Neural cell (in vitro differentiated cells): ENCODE measurements around the gene ATP4B. TPM values are rescaled to one million over a fixed set of nuclear protein-coding genes. Genes with fewer than 3 reads are reported as not detected.

ENCODE experiments used
- H2AFZ ChIP-seq: fragments of 200-600, 300-800 bp; sonication (generic), shearing (Covaris generic); 2 replicates; pipeline ENCODE4 v1.6.0; 2014; ENCODE audit warnings: low read depth, mild to moderate bottlenecking, antibody characterized with exemption, low read length, moderate library complexity
- H3F3A ChIP-seq: fragments of 200-600 bp; shearing (Covaris generic); 2 replicates; pipeline ENCODE4 v1.6.1; 2016; ENCODE audit warnings: mild to moderate bottlenecking, moderate library complexity, mixed read lengths, antibody characterized with exemption, low read length; ENCODE audit not compliant: insufficient read depth, poor library complexity, severe bottlenecking
- H3K27ac ChIP-seq: fragments of 200-600, 300-800 bp; sonication (generic), shearing (Covaris generic); 2 replicates; pipeline ENCODE4 v1.5.1; 2014; ENCODE audit warnings: mild to moderate bottlenecking, low read length, moderate library complexity
- H3K27me3 ChIP-seq: fragments of 300-800, 200-600 bp; sonication (generic), shearing (Covaris generic); 2 replicates; pipeline ENCODE4 v1.6.0; 2014; ENCODE audit warnings: mild to moderate bottlenecking, low read depth, low read length, moderate library complexity; ENCODE audit not compliant: insufficient read depth
- H3K36me3 ChIP-seq: fragments of 300-800, 200-600 bp; sonication (generic), shearing (Covaris generic); 2 replicates; pipeline ENCODE4 v1.5.1; 2014; ENCODE audit warnings: mild to moderate bottlenecking, antibody characterized with exemption, low read length, moderate library complexity; ENCODE audit not compliant: insufficient read depth
- H3K4me2 ChIP-seq: fragments of 300-800, 200-600 bp; sonication (generic), shearing (Covaris generic); 2 replicates; pipeline ENCODE4 v1.6.0; 2014; ENCODE audit warnings: mild to moderate bottlenecking, low read length
- H3K4me3 ChIP-seq: fragments of 300-800, 200-600 bp; sonication (generic), shearing (Covaris generic); 2 replicates; pipeline ENCODE4 v1.5.1; 2014; ENCODE audit warnings: mild to moderate bottlenecking, low read length, moderate library complexity
- H3K79me2 ChIP-seq: fragments of 200-600 bp; shearing (Covaris generic); replicated peaks from 2 replicates; pipeline ENCODE4 v1.6.0; 2014; ENCODE audit warnings: mild to moderate bottlenecking, low read length, moderate library complexity; ENCODE audit not compliant: insufficient read depth
- H3K9ac ChIP-seq: fragments of 300-800, 200-600 bp; sonication (generic), shearing (Covaris generic); 2 replicates; pipeline ENCODE4 v1.6.1; 2016; ENCODE audit warnings: mild to moderate bottlenecking, low read length, mixed read lengths
- H3K9me2 ChIP-seq: fragments of 200-600 bp; shearing (Covaris generic); 2 replicates; pipeline ENCODE4 v1.6.1; 2016; ENCODE audit warnings: mild to moderate bottlenecking, low read length, mixed read lengths; ENCODE audit not compliant: insufficient read depth
- H3K9me3 ChIP-seq: fragments of 200-600, 300-800 bp; sonication (generic), shearing (Covaris generic); 2 replicates; pipeline ENCODE4 v1.6.1; 2016; ENCODE audit warnings: mild to moderate bottlenecking, mixed run types, low read length, moderate library complexity, mixed read lengths
- H4K20me1 ChIP-seq: fragments of 200-600 bp; shearing (Covaris generic); 2 replicates; pipeline ENCODE4 v1.6.1; 2016; ENCODE audit warnings: mild to moderate bottlenecking, mixed run types; ENCODE audit not compliant: insufficient read depth
- EP300 ChIP-seq: fragments of 450-650 bp; conservative IDR thresholded peaks from 2 replicates; pipeline ENCODE4 v1.6.1; 2014; ENCODE audit warnings: antibody characterized with exemption, mild to moderate bottlenecking, moderate library complexity; ENCODE audit not compliant: poor library complexity, severe bottlenecking
- EZH2 ChIP-seq: fragments of 200-600, 300-800 bp; shearing (Covaris generic), sonication (generic); IDR thresholded peaks from 2 replicates; pipeline ENCODE4 v1.6.1; 2014; ENCODE audit warnings: antibody characterized with exemption, low read length, borderline replicate concordance, mild to moderate bottlenecking; ENCODE audit not compliant: insufficient read depth, poor library complexity, severe bottlenecking
- MXI1 ChIP-seq: fragments of 450-650 bp; conservative IDR thresholded peaks from 2 replicates; pipeline ENCODE4 v1.6.1; 2014; ENCODE audit warnings: antibody characterized with exemption, mild to moderate bottlenecking; ENCODE audit not compliant: poor library complexity, severe bottlenecking
- POLR2AphosphoS5 ChIP-seq: IDR thresholded peaks from 2 replicates; pipeline ENCODE4 v1.6.1; 2012
- RAD21 ChIP-seq: fragments of 450-650 bp; conservative IDR thresholded peaks from 2 replicates; pipeline ENCODE4 v1.6.1; 2014; ENCODE audit warnings: antibody characterized with exemption, mild to moderate bottlenecking, moderate library complexity
- SMC3 ChIP-seq: fragments of 450-650 bp; conservative IDR thresholded peaks from 2 replicates; pipeline ENCODE4 v1.6.1; 2014; ENCODE audit warnings: antibody characterized with exemption, mild to moderate bottlenecking, moderate library complexity; ENCODE audit not compliant: poor library complexity
- TAF1 ChIP-seq: IDR thresholded peaks from 2 replicates; pipeline ENCODE4 v1.6.1; 2012; ENCODE audit warnings: low read depth
- polyA plus RNA-seq: library from polyadenylated mRNA; depleted of rRNA; stranded (reverse); fragments of >200 nt; gene quantifications from 2 replicates; pipeline ENCODE4 v1.2.3, GENCODE V29; 2014
- TF ChIP-seq, protein P1 (sequence below): fragments of 450-650 bp; IDR thresholded peaks from 2 replicates; pipeline ENCODE4 v1.5.1; 2014; ENCODE audit warnings: antibody characterized with exemption, mild to moderate bottlenecking, moderate library complexity; ENCODE audit not compliant: poor library complexity, severe bottlenecking
- TF ChIP-seq, protein P2 (sequence below): IDR thresholded peaks from 2 replicates; pipeline ENCODE4 v1.6.1; 2012; ENCODE audit warnings: borderline replicate concordance

Gene ATP4B
- polyA plus RNA-seq, 1 donor from 2014 or later, result not detected

DNA sequence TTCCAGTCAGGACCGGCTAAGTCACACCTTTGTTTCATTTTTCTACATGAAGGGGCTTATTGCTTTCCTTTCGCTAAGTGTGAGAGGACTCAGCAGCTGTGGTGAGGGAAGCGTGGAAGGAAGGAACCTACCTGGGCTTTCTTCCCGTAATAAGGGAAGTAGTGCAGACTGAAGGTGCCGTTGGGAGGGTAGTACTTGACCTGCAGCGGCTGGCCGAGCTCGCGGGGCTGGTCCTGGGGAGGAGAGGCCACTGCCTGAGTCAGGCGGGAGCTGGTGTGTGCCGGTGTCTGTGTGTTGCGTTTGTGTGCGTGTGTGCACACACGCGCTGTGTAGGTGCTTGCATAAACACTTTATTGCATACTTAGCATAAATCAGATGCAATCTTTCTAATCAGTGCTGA is 7.7 kb downstream of the ATP4B start:
- TF ChIP-seq, protein P1, sequence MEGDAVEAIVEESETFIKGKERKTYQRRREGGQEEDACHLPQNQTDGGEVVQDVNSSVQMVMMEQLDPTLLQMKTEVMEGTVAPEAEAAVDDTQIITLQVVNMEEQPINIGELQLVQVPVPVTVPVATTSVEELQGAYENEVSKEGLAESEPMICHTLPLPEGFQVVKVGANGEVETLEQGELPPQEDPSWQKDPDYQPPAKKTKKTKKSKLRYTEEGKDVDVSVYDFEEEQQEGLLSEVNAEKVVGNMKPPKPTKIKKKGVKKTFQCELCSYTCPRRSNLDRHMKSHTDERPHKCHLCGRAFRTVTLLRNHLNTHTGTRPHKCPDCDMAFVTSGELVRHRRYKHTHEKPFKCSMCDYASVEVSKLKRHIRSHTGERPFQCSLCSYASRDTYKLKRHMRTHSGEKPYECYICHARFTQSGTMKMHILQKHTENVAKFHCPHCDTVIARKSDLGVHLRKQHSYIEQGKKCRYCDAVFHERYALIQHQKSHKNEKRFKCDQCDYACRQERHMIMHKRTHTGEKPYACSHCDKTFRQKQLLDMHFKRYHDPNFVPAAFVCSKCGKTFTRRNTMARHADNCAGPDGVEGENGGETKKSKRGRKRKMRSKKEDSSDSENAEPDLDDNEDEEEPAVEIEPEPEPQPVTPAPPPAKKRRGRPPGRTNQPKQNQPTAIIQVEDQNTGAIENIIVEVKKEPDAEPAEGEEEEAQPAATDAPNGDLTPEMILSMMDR, result no peak
- TF ChIP-seq MXI1, result no peak
- TF ChIP-seq TAF1, result no peak
- no peak for TF ChIP-seq SMC3
- TF ChIP-seq RAD21, result no peak
- no peak for TF ChIP-seq EP300
- TF ChIP-seq, protein P2, sequence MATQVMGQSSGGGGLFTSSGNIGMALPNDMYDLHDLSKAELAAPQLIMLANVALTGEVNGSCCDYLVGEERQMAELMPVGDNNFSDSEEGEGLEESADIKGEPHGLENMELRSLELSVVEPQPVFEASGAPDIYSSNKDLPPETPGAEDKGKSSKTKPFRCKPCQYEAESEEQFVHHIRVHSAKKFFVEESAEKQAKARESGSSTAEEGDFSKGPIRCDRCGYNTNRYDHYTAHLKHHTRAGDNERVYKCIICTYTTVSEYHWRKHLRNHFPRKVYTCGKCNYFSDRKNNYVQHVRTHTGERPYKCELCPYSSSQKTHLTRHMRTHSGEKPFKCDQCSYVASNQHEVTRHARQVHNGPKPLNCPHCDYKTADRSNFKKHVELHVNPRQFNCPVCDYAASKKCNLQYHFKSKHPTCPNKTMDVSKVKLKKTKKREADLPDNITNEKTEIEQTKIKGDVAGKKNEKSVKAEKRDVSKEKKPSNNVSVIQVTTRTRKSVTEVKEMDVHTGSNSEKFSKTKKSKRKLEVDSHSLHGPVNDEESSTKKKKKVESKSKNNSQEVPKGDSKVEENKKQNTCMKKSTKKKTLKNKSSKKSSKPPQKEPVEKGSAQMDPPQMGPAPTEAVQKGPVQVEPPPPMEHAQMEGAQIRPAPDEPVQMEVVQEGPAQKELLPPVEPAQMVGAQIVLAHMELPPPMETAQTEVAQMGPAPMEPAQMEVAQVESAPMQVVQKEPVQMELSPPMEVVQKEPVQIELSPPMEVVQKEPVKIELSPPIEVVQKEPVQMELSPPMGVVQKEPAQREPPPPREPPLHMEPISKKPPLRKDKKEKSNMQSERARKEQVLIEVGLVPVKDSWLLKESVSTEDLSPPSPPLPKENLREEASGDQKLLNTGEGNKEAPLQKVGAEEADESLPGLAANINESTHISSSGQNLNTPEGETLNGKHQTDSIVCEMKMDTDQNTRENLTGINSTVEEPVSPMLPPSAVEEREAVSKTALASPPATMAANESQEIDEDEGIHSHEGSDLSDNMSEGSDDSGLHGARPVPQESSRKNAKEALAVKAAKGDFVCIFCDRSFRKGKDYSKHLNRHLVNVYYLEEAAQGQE, result no peak
- no peak for TF ChIP-seq EZH2
- no peak for TF ChIP-seq POLR2AphosphoS5
- no peak overlapping the region for H3K9ac ChIP-seq
- no peaks in the 10 kb centered on the region for H3K36me3 ChIP-seq
- H3K9me2 ChIP-seq, result no peaks in the 10 kb centered on the region
- H3F3A ChIP-seq, result no peaks in the 10 kb centered on the region
- H3K79me2 ChIP-seq, result no peaks in the 10 kb centered on the region
- no peak overlapping the region for H3K27ac ChIP-seq
- no peak overlapping the region for H2AFZ ChIP-seq
- H3K4me2 ChIP-seq, result no peak overlapping the region
- no peaks in the 10 kb centered on the region for H4K20me1 ChIP-seq
- no peaks in the 10 kb centered on the region for H3K27me3 ChIP-seq
- H3K4me3 ChIP-seq, result no peak overlapping the region
- H3K9me3 ChIP-seq, result no peaks in the 10 kb centered on the region

DNA sequence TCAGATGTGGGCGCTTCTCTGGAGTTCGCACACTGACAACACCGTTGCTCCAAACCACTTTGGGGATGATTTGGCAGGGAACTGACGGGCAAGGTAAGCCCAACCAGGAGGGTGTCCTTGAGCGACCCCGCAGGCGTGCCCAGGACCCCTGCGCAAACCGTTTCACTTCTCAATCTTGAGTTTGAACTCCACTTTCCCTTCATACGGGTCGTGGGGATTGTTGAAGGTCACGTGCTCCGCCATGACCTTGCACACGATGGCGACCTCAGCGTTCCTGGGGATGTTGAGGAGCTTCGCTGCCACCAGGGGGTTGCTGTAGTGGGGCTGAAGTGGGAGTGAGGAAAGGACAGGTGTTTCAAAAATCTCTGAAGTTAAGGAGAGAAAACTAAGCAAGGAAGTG is 8.8 kb downstream of the ATP4B start:
- H3K9ac ChIP-seq, result no peak overlapping the region
- no peaks in the 10 kb centered on the region for H3F3A ChIP-seq
- TF ChIP-seq TAF1, result no peak
- TF ChIP-seq, protein P2, result no peak
- no peak for TF ChIP-seq POLR2AphosphoS5
- TF ChIP-seq, protein P1, result no peak
- TF ChIP-seq RAD21, result no peak
- TF ChIP-seq MXI1, result no peak
- no peak for TF ChIP-seq EP300
- no peak for TF ChIP-seq SMC3
- no peak for TF ChIP-seq EZH2
- no peak overlapping the region for H3K4me3 ChIP-seq
- no peak overlapping the region for H3K4me2 ChIP-seq
- H3K36me3 ChIP-seq, result no peaks in the 10 kb centered on the region
- no peaks in the 10 kb centered on the region for H4K20me1 ChIP-seq
- no peaks in the 10 kb centered on the region for H3K79me2 ChIP-seq
- H3K27me3 ChIP-seq, result no peaks in the 10 kb centered on the region
- no peaks in the 10 kb centered on the region for H3K9me2 ChIP-seq
- no peak overlapping the region for H2AFZ ChIP-seq
- no peak overlapping the region for H3K27ac ChIP-seq
- no peaks in the 10 kb centered on the region for H3K9me3 ChIP-seq
